ENCODE results near the gene PLPPR3.

PLPPR3 gene

GRCh38 chr19:789701-790060, 32.1 kb downstream of the PLPPR3 start:
- Histone ChIP-seq H3K4me2 (ENCODE audit: insufficient read depth, low read length) (no peak overlapping the region), H4K20me1 (ENCODE audit: insufficient read depth, low read length) (no peaks in the 10 kb centered on the region), H3K36me3 (ENCODE audit: insufficient read depth, low read length) (no peaks in the 10 kb centered on the region), H3K27me3 (ENCODE audit: insufficient read depth, low read length, poor library complexity) (no peaks in the 10 kb centered on the region), H3K4me1 (ENCODE audit: insufficient read depth, low read length) (no peaks in the 10 kb centered on the region), H3K9ac (ENCODE audit: low read depth, low read length) (no peak overlapping the region), H3K27ac (ENCODE audit: low read length) (no peak overlapping the region), H3K79me2 (ENCODE audit: insufficient read depth, low read length) (no peaks in the 10 kb centered on the region), H3K4me3 (ENCODE audit: low read depth in 1 of 2, low read length in 2 of 2) (no peak overlapping the region), H2AFZ (ENCODE audit: low read depth, low read length) (no peak overlapping the region), H3K9me3 (ENCODE audit: insufficient read depth, low read length, severe bottlenecking) (no peaks in the 10 kb centered on the region)
- no peak for ATAC-seq (ENCODE audit: insufficient read depth, low read depth)
- DNase-seq = no peak
- TF ChIP-seq CTCF (IDR thresholded peaks at IDR 0.05; ENCODE audit: borderline replicate concordance, extremely low read depth, low read length, poor library complexity, severe bottlenecking) = no peak
- no peak for TF ChIP-seq EZH2 (IDR thresholded peaks at IDR 0.05; ENCODE audit: borderline replicate concordance, low read depth, low read length, severe bottlenecking)

GRCh38 chr19:788983-789700, 32.6 kb downstream of the PLPPR3 start:
- no peak overlapping the region for H3K4me3 ChIP-seq (ENCODE audit: low read depth in 1 of 2, low read length in 2 of 2)
- no peak overlapping the region for H3K9ac ChIP-seq (ENCODE audit: low read depth, low read length)

DNA sequence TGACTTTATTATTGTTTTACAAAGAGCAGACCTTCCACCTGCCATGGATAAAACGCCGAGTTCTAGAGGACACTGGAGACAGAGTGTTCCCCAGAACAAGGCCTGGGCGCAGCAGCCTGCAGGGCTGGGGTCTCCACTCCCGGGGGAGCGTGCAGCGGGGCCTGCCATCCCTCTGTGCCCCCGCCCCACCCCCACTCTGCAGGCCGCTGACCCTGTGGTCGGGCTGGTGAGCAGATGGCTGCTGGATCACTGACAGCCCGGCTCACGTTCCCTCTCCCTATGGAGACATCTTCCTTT, 33.1 kb downstream of the PLPPR3 start:
- no peak for ATAC-seq (ENCODE audit: insufficient read depth, low read depth)
- no peaks in the 10 kb centered on the region for H3K27me3 ChIP-seq (ENCODE audit: insufficient read depth, low read length, poor library complexity)
- H3K4me2 ChIP-seq (ENCODE audit: insufficient read depth, low read length) = no peak overlapping the region
- H3K36me3 ChIP-seq (ENCODE audit: insufficient read depth, low read length) = no peaks in the 10 kb centered on the region
- H4K20me1 ChIP-seq (ENCODE audit: insufficient read depth, low read length) = no peaks in the 10 kb centered on the region
- H3K27ac ChIP-seq (ENCODE audit: low read length) = no peak overlapping the region
- DNase-seq = no peak
- H3K9ac ChIP-seq (ENCODE audit: low read depth, low read length) = no peak overlapping the region
- no peak overlapping the region for H3K4me3 ChIP-seq (ENCODE audit: low read depth in 1 of 2, low read length in 2 of 2)
- TF ChIP-seq EZH2 (IDR thresholded peaks at IDR 0.05; ENCODE audit: borderline replicate concordance, low read depth, low read length, severe bottlenecking) (no peak), CTCF (IDR thresholded peaks at IDR 0.05; ENCODE audit: borderline replicate concordance, extremely low read depth, low read length, poor library complexity, severe bottlenecking) (no peak)
- no peak overlapping the region for H2AFZ ChIP-seq (ENCODE audit: low read depth, low read length)
- no peaks in the 10 kb centered on the region for H3K79me2 ChIP-seq (ENCODE audit: insufficient read depth, low read length)
- H3K4me1 ChIP-seq (ENCODE audit: insufficient read depth, low read length) = no peaks in the 10 kb centered on the region
- no peaks in the 10 kb centered on the region for H3K9me3 ChIP-seq (ENCODE audit: insufficient read depth, low read length, severe bottlenecking)

More at GRCh38 chr19:788983-789700, 32.6 kb downstream of the PLPPR3 start:
- ATAC-seq (ENCODE audit: insufficient read depth, low read depth) = no peak
- TF ChIP-seq CTCF (IDR thresholded peaks at IDR 0.05; ENCODE audit: borderline replicate concordance, extremely low read depth, low read length, poor library complexity, severe bottlenecking) (no peak), EZH2 (IDR thresholded peaks at IDR 0.05; ENCODE audit: borderline replicate concordance, low read depth, low read length, severe bottlenecking) (no peak)
- Histone ChIP-seq H3K4me2 (ENCODE audit: insufficient read depth, low read length) (no peak overlapping the region), H3K27ac (ENCODE audit: low read length) (no peak overlapping the region), H3K4me1 (ENCODE audit: insufficient read depth, low read length) (no peaks in the 10 kb centered on the region), H3K9me3 (ENCODE audit: insufficient read depth, low read length, severe bottlenecking) (no peaks in the 10 kb centered on the region), H4K20me1 (ENCODE audit: insufficient read depth, low read length) (no peaks in the 10 kb centered on the region), H2AFZ (ENCODE audit: low read depth, low read length) (no peak overlapping the region), H3K27me3 (ENCODE audit: insufficient read depth, low read length, poor library complexity) (no peaks in the 10 kb centered on the region), H3K79me2 (ENCODE audit: insufficient read depth, low read length) (no peaks in the 10 kb centered on the region), H3K36me3 (ENCODE audit: insufficient read depth, low read length) (no peaks in the 10 kb centered on the region)
- DNase-seq = no peak
